Measurements from ENCODE around the gene ASAP2.
"Not testable (repeated sequence)": the region's sequence is repeated elsewhere in the genome, so short reads cannot be mapped to it uniquely, and the experiment has no call there.

Gene ASAP2

GRCh38 chr2:9266711-9267110 is 60.1 kb downstream of the ASAP2 start:
- TF ChIP-seq, protein P1, sequence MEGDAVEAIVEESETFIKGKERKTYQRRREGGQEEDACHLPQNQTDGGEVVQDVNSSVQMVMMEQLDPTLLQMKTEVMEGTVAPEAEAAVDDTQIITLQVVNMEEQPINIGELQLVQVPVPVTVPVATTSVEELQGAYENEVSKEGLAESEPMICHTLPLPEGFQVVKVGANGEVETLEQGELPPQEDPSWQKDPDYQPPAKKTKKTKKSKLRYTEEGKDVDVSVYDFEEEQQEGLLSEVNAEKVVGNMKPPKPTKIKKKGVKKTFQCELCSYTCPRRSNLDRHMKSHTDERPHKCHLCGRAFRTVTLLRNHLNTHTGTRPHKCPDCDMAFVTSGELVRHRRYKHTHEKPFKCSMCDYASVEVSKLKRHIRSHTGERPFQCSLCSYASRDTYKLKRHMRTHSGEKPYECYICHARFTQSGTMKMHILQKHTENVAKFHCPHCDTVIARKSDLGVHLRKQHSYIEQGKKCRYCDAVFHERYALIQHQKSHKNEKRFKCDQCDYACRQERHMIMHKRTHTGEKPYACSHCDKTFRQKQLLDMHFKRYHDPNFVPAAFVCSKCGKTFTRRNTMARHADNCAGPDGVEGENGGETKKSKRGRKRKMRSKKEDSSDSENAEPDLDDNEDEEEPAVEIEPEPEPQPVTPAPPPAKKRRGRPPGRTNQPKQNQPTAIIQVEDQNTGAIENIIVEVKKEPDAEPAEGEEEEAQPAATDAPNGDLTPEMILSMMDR (IDR thresholded peaks at IDR 0.05): no peak
- Histone ChIP-seq H3K4me3 (ENCODE audit: low read depth in 1 of 2, low read length in 1 of 2) (no peak overlapping the region), H3K4me1 (ENCODE audit: control insufficient read depth in 1 of 2, insufficient read depth in 1 of 2, low read depth in 1 of 2, low read length in 1 of 2) (peaks cover 0 to 5% of the 10 kb centered on the region in 2 experiments), H3K9me3 (no peaks in the 10 kb centered on the region), H3K27me3 (no peaks in the 10 kb centered on the region), H3K36me3 (no peaks in the 10 kb centered on the region), H3K27ac (no peak overlapping the region)

GRCh38 chr2:9267286-9267685 is 60.7 kb downstream of the ASAP2 start:
- H3K27me3 ChIP-seq; H3K36me3 ChIP-seq; H3K4me3 ChIP-seq (ENCODE audit: low read depth in 1 of 2, low read length in 1 of 2); H3K4me1 ChIP-seq (ENCODE audit: control insufficient read depth in 1 of 2, insufficient read depth in 1 of 2, low read depth in 1 of 2, low read length in 1 of 2); H3K9me3 ChIP-seq; H3K27ac ChIP-seq: not testable (repeated sequence)

DNA sequence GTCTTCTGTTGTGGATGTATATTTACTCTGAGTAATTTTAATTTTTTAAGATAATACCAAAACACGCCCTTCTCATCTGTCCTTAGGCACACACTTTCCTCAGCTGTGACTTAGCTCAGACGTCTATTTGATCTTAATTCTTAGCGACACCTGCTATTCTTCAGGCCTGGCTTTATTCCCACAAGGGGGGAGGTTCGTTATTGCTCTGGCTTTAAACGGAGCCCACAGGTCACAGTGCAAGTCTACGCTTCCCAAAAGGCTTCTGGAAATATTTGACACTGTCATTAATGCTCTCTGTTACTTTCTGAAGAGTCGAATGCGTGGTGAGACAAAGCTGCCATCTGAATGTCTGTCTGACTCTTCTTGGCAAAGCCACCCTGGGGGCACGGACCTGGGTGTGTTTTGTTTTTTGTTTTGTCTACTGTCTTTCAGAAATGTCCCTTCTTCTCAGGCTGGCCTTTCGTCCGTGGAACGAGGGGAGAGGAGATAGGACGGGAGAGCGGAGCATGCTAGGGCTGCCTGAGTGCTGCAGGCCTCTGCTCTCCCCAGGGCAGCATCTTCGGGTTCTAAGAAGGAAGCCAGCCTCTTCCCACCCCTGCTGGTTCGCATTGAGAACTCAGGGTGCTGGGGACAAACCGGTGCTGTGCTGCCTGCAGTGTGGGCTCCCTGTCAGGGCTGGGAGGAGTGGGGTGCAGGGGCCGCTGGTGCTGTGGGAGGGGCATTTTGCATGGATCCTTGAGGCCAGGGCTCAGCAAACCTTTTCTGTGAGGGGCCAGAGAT is 61.9 kb downstream of the ASAP2 start:
- H3K27me3 ChIP-seq: no peaks in the 10 kb centered on the region
- H3K36me3 ChIP-seq: no peaks in the 10 kb centered on the region
- H3K4me1 ChIP-seq (ENCODE audit: control insufficient read depth in 1 of 2, insufficient read depth in 1 of 2, low read depth in 1 of 2, low read length in 1 of 2): peaks cover 0 to 4% of the 10 kb centered on the region in 2 experiments
- H3K27ac ChIP-seq: no peak overlapping the region
- H3K4me3 ChIP-seq (ENCODE audit: low read depth in 1 of 2, low read length in 1 of 2): no peak overlapping the region
- TF ChIP-seq, protein P1 (IDR thresholded peaks at IDR 0.05): no peak
- no peaks in the 10 kb centered on the region for H3K9me3 ChIP-seq

DNA sequence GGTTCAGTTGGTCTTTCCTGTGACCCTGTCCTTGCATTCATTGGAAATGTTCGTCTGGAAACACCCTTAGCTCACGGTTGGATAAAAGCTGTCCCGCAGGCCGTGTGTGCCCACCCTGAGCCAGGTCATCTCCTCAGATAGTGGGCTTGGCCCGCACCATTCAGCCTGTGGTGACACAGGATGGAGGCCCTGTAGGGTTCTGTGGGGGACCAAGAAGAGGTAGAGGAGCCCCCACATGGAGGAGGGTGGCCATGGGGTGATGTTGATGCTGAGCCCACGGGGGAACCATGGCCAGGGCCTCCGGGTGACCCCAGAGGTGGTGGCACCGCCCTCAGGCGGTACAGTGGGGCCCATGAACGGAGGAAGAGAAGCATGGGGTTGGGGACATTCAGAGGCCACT is 62.7 kb downstream of the ASAP2 start:
- TF ChIP-seq, protein P1 (IDR thresholded peaks at IDR 0.05): no peak
- Histone ChIP-seq H3K4me1 (ENCODE audit: control insufficient read depth in 1 of 2, insufficient read depth in 1 of 2, low read depth in 1 of 2, low read length in 1 of 2) (peaks cover 0 to 4% of the 10 kb centered on the region in 2 experiments), H3K27ac (no peak overlapping the region), H3K9me3 (no peaks in the 10 kb centered on the region), H3K4me3 (ENCODE audit: low read depth in 1 of 2, low read length in 1 of 2) (no peak overlapping the region), H3K36me3 (no peaks in the 10 kb centered on the region), H3K27me3 (no peaks in the 10 kb centered on the region)

- Histone ChIP-seq H3K27me3 (no peaks in the 10 kb centered on the region), H3K9me3 (no peaks in the 10 kb centered on the region), H3K27ac (no peak overlapping the region), H3K36me3 (no peaks in the 10 kb centered on the region), H3K4me1 (ENCODE audit: control insufficient read depth in 1 of 2, insufficient read depth in 1 of 2, low read depth in 1 of 2, low read length in 1 of 2) (peaks cover 0 to 4% of the 10 kb centered on the region in 2 experiments), H3K4me3 (ENCODE audit: low read depth in 1 of 2, low read length in 1 of 2) (no peak overlapping the region)
- TF ChIP-seq, protein P1 (IDR thresholded peaks at IDR 0.05): no peak
Observed at GRCh38 chr2:9269695-9270360, 63.2 kb downstream of the ASAP2 start.

- Histone ChIP-seq H3K27ac (no peak overlapping the region), H3K4me1 (ENCODE audit: control insufficient read depth in 1 of 2, insufficient read depth in 1 of 2, low read depth in 1 of 2, low read length in 1 of 2) (peaks cover 0 to 4% of the 10 kb centered on the region in 2 experiments), H3K36me3 (no peaks in the 10 kb centered on the region), H3K4me3 (ENCODE audit: low read depth in 1 of 2, low read length in 1 of 2) (no peak overlapping the region), H3K27me3 (no peaks in the 10 kb centered on the region), H3K9me3 (no peaks in the 10 kb centered on the region)
- TF ChIP-seq, protein P1 (IDR thresholded peaks at IDR 0.05): no peak
Observed at GRCh38 chr2:9271091-9271490, 64.5 kb downstream of the ASAP2 start.
